PC-9 (cell line): ENCODE data around the gene DUS1L. TPM values are rescaled to one million over a fixed set of nuclear protein-coding genes. Genes with fewer than 3 reads are reported as not detected.

Source experiments
- BruUV-seq: library from RNA; stranded (reverse); fragments of 400-500 nt; replicated peaks from 2 replicates; lab custom pipeline; 2021; lab: Mats Ljungman, UMichigan
- CTCF ChIA-PET: fragments of 300-600 bp; sonication (Branson Sonifier 250); formaldehyde crosslinking; loops from one replicate; lab custom pipeline; 2022; ENCODE audit warnings: antibody characterized with exemption; lab: Charles Lee
- POLR2A ChIA-PET: fragments of 300-600 bp; sonication (Branson Sonifier 250); formaldehyde crosslinking; loops from one replicate; lab custom pipeline; 2022; ENCODE audit warnings: antibody characterized with exemption; ENCODE audit not compliant: unreplicated experiment; lab: Charles Lee
- DNase-seq, 2 experiments: peaks; one replicate each; pipeline versions ENCODE4 v3.0.0 to v3.0.0-alpha.2; 2015 to 2022; ENCODE audit warnings: mixed read lengths in 1 of 2
- H2AFZ ChIP-seq: fragments of 200-600 bp; sonication (generic); 2 replicates; pipeline ENCODE4 v1.8.1; 2017; ENCODE audit warnings: antibody characterized with exemption
- H3F3A ChIP-seq: fragments of 200-600 bp; sonication (generic); 2 replicates; pipeline ENCODE4 v1.8.1; 2017; ENCODE audit warnings: antibody characterized with exemption, mild to moderate bottlenecking, low read depth; ENCODE audit not compliant: insufficient read depth
- H3K27ac ChIP-seq: fragments of 200-600 bp; sonication (generic); 2 replicates; pipeline ENCODE4 v1.6.1; 2016; ENCODE audit warnings: mixed run types
- H3K27me3 ChIP-seq: fragments of 200-600 bp; sonication (generic); 2 replicates; pipeline ENCODE4 v1.6.1; 2016; ENCODE audit warnings: low read depth, mixed run types; ENCODE audit not compliant: insufficient read depth
- H3K36me3 ChIP-seq: fragments of 200-600 bp; sonication (generic); 2 replicates; pipeline ENCODE4 v1.6.1; 2016; ENCODE audit warnings: low read depth, mixed run types
- H3K4me1 ChIP-seq: fragments of 200-600 bp; sonication (generic); replicated peaks from 2 replicates; pipeline ENCODE4 v1.6.1; 2016; ENCODE audit warnings: mixed run types; ENCODE audit not compliant: insufficient read depth
- H3K4me2 ChIP-seq: fragments of 200-600 bp; sonication (generic); 2 replicates; pipeline ENCODE4 v1.6.1; 2017; ENCODE audit warnings: mixed run types
- H3K4me3 ChIP-seq: fragments of 200-600 bp; sonication (generic); 2 replicates; pipeline ENCODE4 v1.6.1; 2016; ENCODE audit warnings: mixed run types
- H3K79me2 ChIP-seq: fragments of 200-600 bp; sonication (generic); 2 replicates; pipeline ENCODE4 v1.6.1; 2017; ENCODE audit warnings: low read depth, mixed run types
- H3K9me2 ChIP-seq: fragments of 200-600 bp; sonication (generic); 2 replicates; pipeline ENCODE4 v1.8.1; 2017; ENCODE audit warnings: mild to moderate bottlenecking; ENCODE audit not compliant: insufficient read depth
- H3K9me3 ChIP-seq: fragments of 200-600 bp; sonication (generic); 2 replicates; pipeline ENCODE4 v1.8.1; 2016; ENCODE audit warnings: low read depth; ENCODE audit not compliant: insufficient read depth
- H4K20me1 ChIP-seq: fragments of 200-600 bp; sonication (generic); 2 replicates; pipeline ENCODE4 v1.8.1; 2017; ENCODE audit not compliant: insufficient read depth
- CTCF ChIP-seq: fragments of 200-600 bp; sonication (generic); conservative IDR thresholded peaks from 2 replicates; pipeline ENCODE4 v1.6.1; 2017; ENCODE audit warnings: mixed run types, antibody characterized with exemption, mild to moderate bottlenecking, moderate library complexity
- EZH2 ChIP-seq: fragments of 200-600 bp; sonication (generic); IDR thresholded peaks from 2 replicates; pipeline ENCODE4 v1.8.0; 2017; ENCODE audit warnings: antibody characterized with exemption, low read depth
- intact Hi-C: fragments of 100-400 bp; cut with micrococcal nuclease; formaldehyde crosslinking; loops from one replicate; pipeline ENCODE4 v1.10.0; 2022; ENCODE audit not compliant: unreplicated experiment
- total RNA-seq: library from RNA; stranded (reverse); gene quantifications from 2 replicates; pipeline ENCODE4 v1.2.3, GENCODE V29; 2021

The DUS1L gene
- total RNA-seq, 1 experiment from 2014 or later, result 138 TPM

- H3K4me3 ChIP-seq, result peak within 1 kb of the TSS; percentile 84
- no peaks in the 10 kb centered on the region for H3K27me3 ChIP-seq
- H3K79me2 ChIP-seq, result peaks cover 11% of the 10 kb centered on the region; the same call in 1 of the 2 replicates
- TF ChIP-seq EZH2, result no peak
- TF ChIP-seq CTCF, result no peak
- peaks cover 6% of the 10 kb centered on the region; the same call in 1 of the 2 replicates for H3F3A ChIP-seq
- H4K20me1 ChIP-seq, result peaks cover 5% of the 10 kb centered on the region; the same call in 1 of the 2 replicates
- peak within 1 kb of the TSS; percentile 79 for H2AFZ ChIP-seq
- peak within 1 kb of the TSS; percentile 89 for H3K4me2 ChIP-seq
- POLR2A ChIA-PET, result interaction anchor here (0.5 to 1.0 kb wide), 11 partner anchors 9 to 524 kb away, joined by 3 to 14 read pairs (median 4); partner anchors contain the start of gene RAC3
- no TSS peak for BruUV-seq
- H3K27ac ChIP-seq, result no peak within 1 kb of the TSS
- H3K9me2 ChIP-seq, result no peaks in the 10 kb centered on the region
- H3K36me3 ChIP-seq, result no peaks in the 10 kb centered on the region
- intact Hi-C loops, result loop anchor here (1.0 to 5.0 kb wide), 6 partner anchors 8 to 341 kb away; partner anchors contain the start of genes ARHGDIA, ARL16, FASN and HGS
- H3K4me1 ChIP-seq, result peaks cover 6% of the 10 kb centered on the region; the same call in 1 of the 2 replicates
- DNase-seq, result peak; percentile 92 to 100
- H3K9me3 ChIP-seq, result no peaks in the 10 kb centered on the region
- CTCF ChIA-PET, result interaction anchor here (0.7 to 3.2 kb wide), 7 partner anchors 15 to 301 kb away, joined by 3 to 18 read pairs (median 10); partner anchors contain the start of gene DCXR
Observed at GRCh38 chr17:82022981-82023446, 42.6 kb downstream of the DUS1L start, which contains the start of gene LRRC45. TSS of gene LRRC45 (plus strand) at chr17:82023305. CDS start at chr17:82023644, 339 bp downstream.

GRCh38 chr17:82022310-82022980, 43.2 kb downstream of the DUS1L start, which contains the start of gene CENPX:
TSS of gene CENPX (minus strand) at chr17:82022878. CDS start at chr17:82022861, 17 bp downstream.
- Histone ChIP-seq H3K9me2 (no peaks in the 10 kb centered on the region), H3K4me2 (peak within 1 kb of the TSS; percentile 89), H3K9me3 (no peaks in the 10 kb centered on the region), H2AFZ (peak within 1 kb of the TSS; percentile 79), H3K4me3 (peak within 1 kb of the TSS; percentile 84), H3K27ac (no peak within 1 kb of the TSS), H3K36me3 (no peaks in the 10 kb centered on the region), H3K4me1 (peaks cover 6% of the 10 kb centered on the region; the same call in 1 of the 2 replicates), H3K79me2 (peaks cover 11% of the 10 kb centered on the region; the same call in 1 of the 2 replicates), H4K20me1 (peaks cover 5% of the 10 kb centered on the region; the same call in 1 of the 2 replicates), H3K27me3 (no peaks in the 10 kb centered on the region), H3F3A (peaks cover 6% of the 10 kb centered on the region; the same call in 1 of the 2 replicates)
- intact Hi-C loops, result loop anchor here (2.0 to 5.0 kb wide), 3 partner anchors 110 to 340 kb away; partner anchors contain the start of genes ARHGDIA, ARL16 and HGS
- peak in 1 of 2 experiments; percentile 25 for DNase-seq
- CTCF ChIA-PET, result interaction anchor here (0.6 to 3.2 kb wide), 10 partner anchors 15 to 300 kb away, joined by 3 to 18 read pairs (median 4); partner anchors contain the start of gene DCXR
- POLR2A ChIA-PET, result interaction anchor here (0.5 to 1.0 kb wide), 7 partner anchors 19 to 524 kb away, joined by 3 to 14 read pairs (median 5); no protein-coding TSS in a partner anchor
- no peak for TF ChIP-seq CTCF
- TF ChIP-seq EZH2, result no peak
- no TSS peak for BruUV-seq

- peak overlapping the region; percentile 89 for H3K4me2 ChIP-seq
- peaks cover 6% of the 10 kb centered on the region; the same call in 1 of the 2 replicates for H3K4me1 ChIP-seq
- no TSS peak for BruUV-seq
- H3K9me3 ChIP-seq, result no peaks in the 10 kb centered on the region
- H2AFZ ChIP-seq, result peak overlapping the region; percentile 79
- H3K27ac ChIP-seq, result no peak overlapping the region
- POLR2A ChIA-PET, result no interaction called here
- H3K9me2 ChIP-seq, result no peaks in the 10 kb centered on the region
- DNase-seq, result peak in 1 of 2 experiments; percentile 25
- peaks cover 5% of the 10 kb centered on the region; the same call in 1 of the 2 replicates for H4K20me1 ChIP-seq
- no peaks in the 10 kb centered on the region for H3K27me3 ChIP-seq
- peaks cover 6% of the 10 kb centered on the region; the same call in 1 of the 2 replicates for H3F3A ChIP-seq
- H3K36me3 ChIP-seq, result no peaks in the 10 kb centered on the region
- TF ChIP-seq CTCF, result no peak
- H3K79me2 ChIP-seq, result peaks cover 11% of the 10 kb centered on the region; the same call in 1 of the 2 replicates
- CTCF ChIA-PET, result interaction anchor here (0.6 to 3.2 kb wide), 6 partner anchors 16 to 134 kb away, joined by 3 to 18 read pairs (median 5); partner anchors contain the start of genes DCXR and NOTUM
- peak overlapping the region; percentile 84 for H3K4me3 ChIP-seq
- intact Hi-C loops, result loop anchor here (1.0 to 5.0 kb wide), 4 partner anchors 63 to 340 kb away; partner anchors contain the start of genes ARHGDIA, ARL16 and HGS
Observed at GRCh38 chr17:82021900-82022309, 43.7 kb downstream of the DUS1L start.
